Activated T-helper 1 cell treated with anti-CD3 and anti-CD28 coated beads, Interleukin-12 subunit alpha, Interleukin-12 subunit beta, Interleukin-2, Interleukin-4 antibody, amounts not matched to agents 30 ng/mL and 10 ng/mL and 1 ng/mL, durations not matched to agents 14 hours and 24 hours and 36 hours (primary cell): ENCODE measurements around the gene DSCAM. TPM values are rescaled to one million over a fixed set of nuclear protein-coding genes. Genes with fewer than 3 reads are reported as not detected.

Experiments
- DNase-seq: peaks from one replicate; pipeline ENCODE4 v3.0.0; 2021; ENCODE audit warnings: low spot score
- H3K27ac Mint-ChIP-seq: one replicate; pipeline ENCODE4 v1.8.0; 2021; ENCODE audit warnings: mild to moderate bottlenecking, mixed read lengths
- H3K27me3 Mint-ChIP-seq: one replicate; pipeline ENCODE4 v1.8.0; 2022; ENCODE audit warnings: mild to moderate bottlenecking, moderate library complexity, mixed read lengths; ENCODE audit not compliant: insufficient read depth
- H3K36me3 Mint-ChIP-seq: one replicate; pipeline ENCODE4 v1.8.0; 2021; ENCODE audit warnings: low read depth, mixed read lengths
- H3K4me1 Mint-ChIP-seq: one replicate; pipeline ENCODE4 v1.8.0; 2021; ENCODE audit warnings: low read depth, mixed read lengths
- H3K4me3 Mint-ChIP-seq: one replicate; pipeline ENCODE4 v1.8.0; 2021; ENCODE audit warnings: mild to moderate bottlenecking, moderate library complexity, mixed read lengths
- H3K9me3 Mint-ChIP-seq: one replicate; pipeline ENCODE4 v1.8.0; 2021; ENCODE audit warnings: mixed read lengths
- intact Hi-C: fragments of 100-400 bp; cut with micrococcal nuclease; formaldehyde crosslinking; loops from one replicate; pipeline ENCODE4 v1.15.1; 2024
- total RNA-seq: library from RNA; stranded (reverse); gene quantifications from 2 replicates; pipeline ENCODE4 v1.2.3, GENCODE V29; 2022

Gene DSCAM
- total RNA-seq, 1 donor from 2014 or later: not detected

- Mint-ChIP-seq H3K27me3 (no peaks in the 10 kb centered on the region), H3K9me3 (peaks cover 16% of the 10 kb centered on the region), H3K27ac (no peak overlapping the region), H3K4me3 (no peak overlapping the region), H3K36me3 (no peaks in the 10 kb centered on the region), H3K4me1 (no peaks in the 10 kb centered on the region)
- intact Hi-C loops: no loop called here
- no peak for DNase-seq
These were observed 58.3 kb downstream of the DSCAM start for GRCh38 chr21:40788635-40789034.

- no peak overlapping the region for H3K4me3 Mint-ChIP-seq
- no peaks in the 10 kb centered on the region for H3K27me3 Mint-ChIP-seq
- intact Hi-C loops: no loop called here
- H3K9me3 Mint-ChIP-seq: peaks cover 3% of the 10 kb centered on the region
- H3K4me1 Mint-ChIP-seq: no peaks in the 10 kb centered on the region
- H3K36me3 Mint-ChIP-seq: no peaks in the 10 kb centered on the region
- no peak overlapping the region for H3K27ac Mint-ChIP-seq
- no peak for DNase-seq
These were observed 63.6 kb downstream of the DSCAM start for GRCh38 chr21:40783404-40783803.

- Mint-ChIP-seq H3K4me3 (no peak overlapping the region), H3K27me3 (no peaks in the 10 kb centered on the region), H3K4me1 (no peaks in the 10 kb centered on the region), H3K27ac (no peak overlapping the region), H3K36me3 (no peaks in the 10 kb centered on the region), H3K9me3 (peaks cover 12% of the 10 kb centered on the region)
- intact Hi-C loops: no loop called here
- DNase-seq: no peak
These were observed 76.4 kb downstream of the DSCAM start for GRCh38 chr21:40770435-40771055.

- intact Hi-C loops: no loop called here
- H3K27me3 Mint-ChIP-seq: no peaks in the 10 kb centered on the region
- no peak overlapping the region for H3K27ac Mint-ChIP-seq
- no peaks in the 10 kb centered on the region for H3K4me1 Mint-ChIP-seq
- H3K9me3 Mint-ChIP-seq: peaks cover 12% of the 10 kb centered on the region
- no peaks in the 10 kb centered on the region for H3K36me3 Mint-ChIP-seq
- no peak overlapping the region for H3K4me3 Mint-ChIP-seq
- no peak for DNase-seq
These were observed 77.7 kb downstream of the DSCAM start for GRCh38 chr21:40769231-40769630.

GRCh38 chr21:40768056-40768455 is 78.9 kb downstream of the DSCAM start:
- H3K27me3 Mint-ChIP-seq: no peaks in the 10 kb centered on the region
- H3K4me3 Mint-ChIP-seq: no peak overlapping the region

GRCh38 chr21:40766381-40766780 is 80.6 kb downstream of the DSCAM start:
- peaks cover 8% of the 10 kb centered on the region for H3K9me3 Mint-ChIP-seq
- no peak for DNase-seq
- H3K27me3 Mint-ChIP-seq: no peaks in the 10 kb centered on the region
- no peak overlapping the region for H3K27ac Mint-ChIP-seq
- H3K4me1 Mint-ChIP-seq: no peaks in the 10 kb centered on the region
- no peaks in the 10 kb centered on the region for H3K36me3 Mint-ChIP-seq
- intact Hi-C loops: no loop called here
- no peak overlapping the region for H3K4me3 Mint-ChIP-seq

More at GRCh38 chr21:40768056-40768455, 78.9 kb downstream of the DSCAM start:
- Mint-ChIP-seq H3K4me1 (no peaks in the 10 kb centered on the region), H3K27ac (no peak overlapping the region), H3K36me3 (no peaks in the 10 kb centered on the region), H3K9me3 (peaks cover 12% of the 10 kb centered on the region)
- intact Hi-C loops: no loop called here
- DNase-seq: no peak

- Mint-ChIP-seq H3K4me3 (no peak overlapping the region), H3K36me3 (no peaks in the 10 kb centered on the region), H3K27me3 (no peaks in the 10 kb centered on the region), H3K27ac (no peak overlapping the region), H3K4me1 (no peaks in the 10 kb centered on the region), H3K9me3 (peaks cover 8% of the 10 kb centered on the region)
- intact Hi-C loops: no loop called here
- DNase-seq: no peak
These were observed 81.1 kb downstream of the DSCAM start for GRCh38 chr21:40765811-40766210.

- intact Hi-C loops: no loop called here
- no peaks in the 10 kb centered on the region for H3K9me3 Mint-ChIP-seq
- no peaks in the 10 kb centered on the region for H3K27me3 Mint-ChIP-seq
- no peaks in the 10 kb centered on the region for H3K4me1 Mint-ChIP-seq
- no peaks in the 10 kb centered on the region for H3K36me3 Mint-ChIP-seq
- no peak overlapping the region for H3K27ac Mint-ChIP-seq
- H3K4me3 Mint-ChIP-seq: no peak overlapping the region
- no peak for DNase-seq
These were observed 86.1 kb downstream of the DSCAM start for GRCh38 chr21:40760821-40761220.

GRCh38 chr21:40759061-40759460 is 87.9 kb downstream of the DSCAM start:
- Mint-ChIP-seq H3K4me3 (no peak overlapping the region), H3K36me3 (no peaks in the 10 kb centered on the region), H3K27me3 (no peaks in the 10 kb centered on the region), H3K27ac (no peak overlapping the region), H3K4me1 (no peaks in the 10 kb centered on the region), H3K9me3 (no peaks in the 10 kb centered on the region)
- no peak for DNase-seq
- intact Hi-C loops: no loop called here

- intact Hi-C loops: no loop called here
- H3K36me3 Mint-ChIP-seq: no peaks in the 10 kb centered on the region
- H3K27ac Mint-ChIP-seq: no peak overlapping the region
- DNase-seq: no peak
- no peaks in the 10 kb centered on the region for H3K27me3 Mint-ChIP-seq
- no peaks in the 10 kb centered on the region for H3K4me1 Mint-ChIP-seq
- no peaks in the 10 kb centered on the region for H3K9me3 Mint-ChIP-seq
- no peak overlapping the region for H3K4me3 Mint-ChIP-seq
These were observed 89.6 kb downstream of the DSCAM start for GRCh38 chr21:40757366-40757765.

- Mint-ChIP-seq H3K27me3 (no peaks in the 10 kb centered on the region), H3K9me3 (no peaks in the 10 kb centered on the region), H3K36me3 (no peaks in the 10 kb centered on the region), H3K27ac (no peak overlapping the region), H3K4me3 (no peak overlapping the region), H3K4me1 (no peaks in the 10 kb centered on the region)
- intact Hi-C loops: no loop called here
- DNase-seq: no peak
These were observed 92.5 kb downstream of the DSCAM start for GRCh38 chr21:40754466-40754865.

- Mint-ChIP-seq H3K36me3 (no peaks in the 10 kb centered on the region), H3K27me3 (no peaks in the 10 kb centered on the region), H3K4me3 (no peak overlapping the region), H3K4me1 (no peaks in the 10 kb centered on the region), H3K9me3 (no peaks in the 10 kb centered on the region), H3K27ac (no peak overlapping the region)
- DNase-seq: no peak
- intact Hi-C loops: no loop called here
These were observed 93.2 kb downstream of the DSCAM start for GRCh38 chr21:40753756-40754155.

GRCh38 chr21:40752125-40752524 is 94.8 kb downstream of the DSCAM start:
- no peaks in the 10 kb centered on the region for H3K9me3 Mint-ChIP-seq
- intact Hi-C loops: no loop called here
- H3K27ac Mint-ChIP-seq: no peak overlapping the region
- no peaks in the 10 kb centered on the region for H3K36me3 Mint-ChIP-seq
- H3K4me1 Mint-ChIP-seq: no peaks in the 10 kb centered on the region
- no peaks in the 10 kb centered on the region for H3K27me3 Mint-ChIP-seq
- H3K4me3 Mint-ChIP-seq: no peak overlapping the region
- DNase-seq: no peak

- DNase-seq: no peak
- H3K27ac Mint-ChIP-seq: no peak overlapping the region
- no peaks in the 10 kb centered on the region for H3K36me3 Mint-ChIP-seq
- intact Hi-C loops: no loop called here
- H3K4me3 Mint-ChIP-seq: no peak overlapping the region
- no peaks in the 10 kb centered on the region for H3K9me3 Mint-ChIP-seq
- no peaks in the 10 kb centered on the region for H3K4me1 Mint-ChIP-seq
- H3K27me3 Mint-ChIP-seq: no peaks in the 10 kb centered on the region
These were observed 95.7 kb downstream of the DSCAM start for GRCh38 chr21:40751221-40751620.
